ENCODE measurements around the gene CRELD2.

Gene CRELD2

DNA sequence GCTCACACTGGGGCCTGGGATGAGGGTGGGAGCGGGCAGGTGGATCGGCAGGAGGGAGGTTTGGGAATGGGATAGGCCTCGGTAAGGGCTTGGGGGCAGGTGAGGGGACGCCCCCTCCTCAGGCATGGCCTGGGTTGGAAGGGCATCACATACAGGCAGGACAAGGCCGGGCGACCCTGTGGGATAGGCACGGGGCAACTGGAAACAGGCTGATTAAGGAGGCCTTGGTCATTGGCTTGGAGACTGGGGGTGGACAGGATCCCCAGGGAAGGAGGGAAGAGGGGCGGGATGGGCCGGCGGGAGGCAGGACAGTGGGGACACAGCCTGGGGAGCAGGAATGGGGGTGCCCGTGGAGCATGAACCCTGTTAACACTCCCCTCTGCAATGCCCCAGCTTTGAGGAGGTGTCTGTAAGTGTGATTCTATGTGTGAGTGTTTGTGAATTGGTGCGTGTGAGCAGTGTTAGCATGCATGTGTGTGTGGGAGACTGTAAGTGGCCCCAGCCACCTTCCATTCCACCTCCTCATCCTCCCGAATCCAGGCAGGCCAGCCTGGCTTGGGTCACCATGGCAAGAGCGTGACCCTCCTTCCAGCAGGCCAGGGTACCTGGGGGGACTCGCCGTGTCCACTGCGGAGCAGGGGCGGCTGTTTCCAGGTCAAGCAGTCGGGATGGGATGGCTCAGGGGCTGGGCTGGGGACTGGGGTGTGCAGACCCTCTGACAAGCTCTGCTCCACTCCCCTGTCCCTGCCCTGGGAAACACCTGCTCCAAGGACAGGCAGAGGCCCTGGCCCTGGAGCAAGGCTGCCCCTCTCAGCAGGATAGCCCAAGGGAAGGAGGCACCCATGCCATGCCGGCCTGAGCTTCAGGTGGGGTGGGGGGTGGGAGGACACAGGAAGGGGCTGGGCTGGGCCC is 38.7 kb downstream of the CRELD2 start:
- DNase-seq (ENCODE audit: low spot score) = no peak

DNA sequence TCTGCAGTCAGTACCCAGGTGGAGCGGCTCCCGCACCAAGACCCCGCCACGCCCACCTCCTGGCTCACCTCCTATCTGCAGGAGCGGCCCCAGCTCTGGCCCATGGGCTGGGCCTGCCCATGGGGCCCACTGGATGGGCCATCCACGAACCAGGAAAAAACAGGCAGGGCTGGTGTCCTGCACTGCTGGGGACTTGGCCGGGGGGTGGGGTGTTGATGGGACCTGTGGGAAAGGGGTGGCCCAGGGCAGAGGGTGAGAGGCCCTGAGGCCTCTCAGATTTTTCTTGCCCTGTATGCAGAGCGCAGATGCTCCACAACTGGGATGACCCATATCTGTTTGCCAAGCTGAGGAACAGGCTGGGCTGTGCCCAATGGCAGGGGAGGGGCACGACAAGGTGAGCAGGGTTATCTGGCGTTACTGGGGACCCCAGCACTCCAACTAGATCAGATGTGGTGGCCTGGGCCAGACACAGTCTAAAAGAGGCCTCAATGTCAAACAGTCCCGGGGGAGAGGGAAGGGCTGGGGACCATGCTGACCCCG is 39.5 kb downstream of the CRELD2 start:
- DNase-seq (ENCODE audit: low spot score) = no peak

DNA sequence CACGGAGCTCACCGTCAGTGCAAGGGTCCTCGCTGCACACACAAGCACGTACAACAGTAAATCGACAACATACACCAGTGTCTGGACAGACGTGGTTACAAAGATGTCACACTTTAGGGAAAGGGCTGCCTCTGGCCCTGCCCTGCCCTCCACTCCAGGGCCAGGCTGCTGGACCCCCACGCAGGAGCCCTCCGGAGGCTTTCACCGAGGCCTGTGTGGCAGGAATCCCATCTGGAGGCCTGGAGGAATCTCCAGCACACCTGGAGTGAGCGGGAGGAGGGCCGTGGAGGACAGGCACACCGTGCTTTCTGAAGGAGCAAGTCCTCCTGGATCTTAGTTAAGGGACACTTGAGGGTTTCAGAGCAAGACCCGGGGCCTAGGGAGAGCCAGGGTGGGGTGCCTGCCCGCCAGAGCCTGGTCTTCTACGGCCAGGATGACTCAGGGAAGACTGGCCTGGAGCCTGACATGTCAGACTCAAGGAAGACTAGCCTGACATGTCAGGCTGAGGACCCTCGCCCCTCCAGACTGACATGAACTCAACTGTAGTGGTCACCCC is 40.0 kb downstream of the CRELD2 start:
- no peak for DNase-seq (ENCODE audit: low spot score)

DNA sequence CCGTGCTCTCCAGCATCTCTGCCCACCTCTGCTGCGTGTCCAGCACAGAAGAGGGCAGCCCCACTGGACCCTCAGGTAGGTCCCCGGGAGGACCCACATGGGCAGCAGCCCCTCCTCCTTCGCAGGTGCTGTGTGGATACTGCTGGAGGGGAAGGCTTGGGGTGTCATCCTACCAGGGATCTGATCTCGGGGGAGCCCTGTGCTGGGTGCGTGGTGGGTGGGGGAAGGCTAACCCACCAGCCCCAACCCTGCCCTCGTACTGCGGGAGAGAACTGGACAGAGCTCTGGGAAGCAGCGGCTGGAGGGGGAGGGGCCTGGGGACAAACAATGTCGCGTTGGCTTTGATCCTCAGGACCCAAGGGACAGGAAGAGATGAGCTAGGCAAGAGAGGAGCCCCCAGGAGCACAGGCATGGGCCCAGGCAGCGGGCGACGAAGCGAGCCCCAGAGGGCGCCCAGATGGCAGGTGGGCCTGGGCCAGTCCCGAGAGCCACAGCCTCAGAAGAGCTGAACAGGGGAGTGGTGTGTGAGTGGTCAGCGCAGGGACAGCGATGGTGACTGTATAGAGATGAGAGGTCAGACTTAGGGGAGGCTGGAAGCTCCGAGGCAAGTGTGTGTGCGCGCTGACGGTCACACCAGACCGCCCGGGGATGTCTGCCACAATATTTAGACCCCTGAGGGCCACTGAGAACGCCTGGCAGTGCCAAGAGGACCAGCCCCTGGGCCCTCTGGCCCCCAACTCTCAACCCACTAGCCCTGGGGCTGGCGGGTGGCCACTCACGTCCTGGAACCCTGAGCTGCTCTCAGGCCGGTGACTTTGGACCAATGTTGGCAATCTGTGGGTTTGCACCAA is 40.7 kb downstream of the CRELD2 start:
- DNase-seq (ENCODE audit: low spot score) = no peak

DNA sequence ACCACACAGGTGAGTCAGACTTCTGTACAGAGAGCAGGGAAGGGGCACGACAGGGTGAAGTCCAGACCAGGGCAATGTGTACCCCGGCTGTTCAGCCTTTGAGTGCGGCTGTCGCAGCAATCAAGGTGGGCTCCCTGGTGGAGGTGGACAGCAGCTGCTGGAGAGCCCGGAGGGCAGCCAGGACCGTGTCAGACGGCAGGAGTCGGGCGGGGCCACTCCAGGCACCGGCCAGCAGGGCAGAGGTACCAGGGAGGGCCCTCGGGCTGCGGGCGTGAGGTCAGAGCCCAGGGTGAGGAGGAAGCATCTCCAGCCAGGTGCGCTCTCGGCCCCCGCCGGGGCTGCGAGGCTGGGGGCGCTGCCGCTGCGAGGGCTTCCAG is 41.3 kb downstream of the CRELD2 start:
- no peak for DNase-seq (ENCODE audit: low spot score)

DNA sequence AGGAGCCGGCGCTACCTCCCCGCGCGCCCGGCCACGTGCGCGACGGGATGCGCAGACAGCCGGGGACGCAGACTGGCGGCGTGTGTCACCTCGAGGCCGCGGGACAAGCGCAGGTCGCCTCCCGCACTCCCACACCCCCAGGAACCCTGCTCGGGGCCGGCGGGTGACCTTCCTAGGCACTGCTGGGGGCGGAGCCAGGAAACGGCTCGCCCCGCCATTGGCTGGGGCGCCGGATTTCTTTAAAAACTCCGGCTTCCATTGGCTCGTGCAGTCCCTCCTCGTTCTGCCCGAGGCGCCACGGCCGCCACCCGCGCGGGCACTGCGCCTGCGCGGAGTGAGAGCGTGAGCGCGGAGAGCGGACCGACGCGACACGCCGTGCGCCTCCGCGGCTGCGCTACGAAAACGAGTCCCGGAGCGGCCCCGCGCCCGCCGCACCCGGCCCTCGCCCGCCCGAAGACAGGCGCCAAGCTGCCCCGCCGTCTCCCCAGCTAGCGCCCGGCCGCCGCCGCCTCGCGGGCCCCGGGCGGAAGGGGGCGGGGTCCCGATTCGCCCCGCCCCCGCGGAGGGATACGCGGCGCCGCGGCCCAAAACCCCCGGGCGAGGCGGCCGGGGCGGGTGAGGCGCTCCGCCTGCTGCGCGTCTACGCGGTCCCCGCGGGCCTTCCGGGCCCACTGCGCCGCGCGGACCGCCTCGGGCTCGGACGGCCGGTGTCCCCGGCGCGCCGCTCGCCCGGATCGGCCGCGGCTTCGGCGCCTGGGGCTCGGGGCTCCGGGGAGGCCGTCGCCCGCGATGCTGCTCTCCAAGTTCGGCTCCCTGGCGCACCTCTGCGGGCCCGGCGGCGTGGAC is 41.9 kb downstream of the CRELD2 start, which contains the start of gene PIM3:
Gene PIM3 (plus strand): TSS at position 614 of the 846 bp plus-strand sequence. CDS start 176 bp downstream, at position 790.
- peak; percentile 100 for DNase-seq (ENCODE audit: low spot score)

DNA sequence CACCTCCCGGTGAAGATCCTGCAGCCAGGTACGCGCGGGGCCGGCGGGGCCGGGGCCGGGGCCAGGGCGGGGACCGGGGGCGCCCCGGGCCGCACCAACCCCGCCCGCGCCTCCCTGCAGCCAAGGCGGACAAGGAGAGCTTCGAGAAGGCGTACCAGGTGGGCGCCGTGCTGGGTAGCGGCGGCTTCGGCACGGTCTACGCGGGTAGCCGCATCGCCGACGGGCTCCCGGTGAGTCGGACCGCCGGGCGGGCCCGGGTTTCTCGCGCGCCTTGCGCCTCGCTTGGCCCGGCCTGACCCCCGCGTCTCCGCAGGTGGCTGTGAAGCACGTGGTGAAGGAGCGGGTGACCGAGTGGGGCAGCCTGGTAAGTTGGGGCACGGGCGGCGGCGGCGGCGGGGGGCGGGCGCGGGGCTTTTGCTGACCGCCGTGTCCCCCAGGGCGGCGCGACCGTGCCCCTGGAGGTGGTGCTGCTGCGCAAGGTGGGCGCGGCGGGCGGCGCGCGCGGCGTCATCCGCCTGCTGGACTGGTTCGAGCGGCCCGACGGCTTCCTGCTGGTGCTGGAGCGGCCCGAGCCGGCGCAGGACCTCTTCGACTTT is 42.7 kb downstream of the CRELD2 start:
- no peak for DNase-seq (ENCODE audit: low spot score)

DNA sequence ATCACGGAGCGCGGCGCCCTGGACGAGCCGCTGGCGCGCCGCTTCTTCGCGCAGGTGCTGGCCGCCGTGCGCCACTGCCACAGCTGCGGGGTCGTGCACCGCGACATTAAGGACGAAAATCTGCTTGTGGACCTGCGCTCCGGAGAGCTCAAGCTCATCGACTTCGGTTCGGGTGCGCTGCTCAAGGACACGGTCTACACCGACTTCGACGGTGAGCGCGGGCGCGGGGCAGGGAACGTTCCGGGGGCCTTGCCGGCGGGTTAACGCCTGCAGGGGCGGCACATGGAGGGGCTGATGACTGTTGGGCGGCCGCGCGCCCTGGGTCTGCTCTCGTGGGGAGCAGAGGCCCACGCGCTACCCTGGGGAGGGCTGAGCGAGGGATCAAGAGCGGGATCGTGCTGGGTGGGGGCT is 43.2 kb downstream of the CRELD2 start:
- no peak for DNase-seq (ENCODE audit: low spot score)

DNA sequence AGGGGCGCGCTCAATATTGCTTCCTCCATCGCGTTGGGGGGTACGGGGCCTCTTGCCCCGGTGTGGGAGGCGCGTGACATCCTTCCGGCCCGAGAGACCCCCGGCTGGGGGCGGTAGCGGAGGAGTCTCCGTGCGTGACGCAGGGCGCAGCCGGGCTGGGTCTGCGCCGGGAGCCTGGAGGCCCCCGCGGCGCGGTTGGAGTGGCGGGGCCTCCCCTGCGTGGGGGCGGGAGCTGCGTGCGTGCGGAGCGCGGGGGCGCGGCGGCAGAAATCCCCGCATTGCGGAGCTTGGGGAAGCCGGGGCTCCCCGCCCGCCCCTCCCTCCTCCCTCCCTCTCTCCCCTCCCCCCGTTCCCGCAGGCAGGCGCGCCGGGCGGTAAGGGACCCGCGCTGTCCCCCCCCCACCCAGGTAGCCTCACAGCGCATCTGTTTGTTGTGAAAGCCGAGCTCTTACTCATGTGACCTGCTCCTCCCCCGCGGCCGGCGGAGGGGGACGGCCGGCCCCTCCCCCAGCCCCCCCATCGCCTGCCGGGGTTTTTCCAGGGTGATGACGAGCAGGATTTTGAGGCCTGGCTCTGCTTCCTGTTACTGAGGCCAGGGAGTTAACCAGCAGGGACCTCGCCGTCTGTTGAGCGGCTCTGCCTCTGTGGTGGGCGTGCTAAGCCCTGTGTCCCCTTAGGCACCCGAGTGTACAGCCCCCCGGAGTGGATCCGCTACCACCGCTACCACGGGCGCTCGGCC is 43.7 kb downstream of the CRELD2 start:
- DNase-seq (ENCODE audit: low spot score) = peak; percentile 98

DNA sequence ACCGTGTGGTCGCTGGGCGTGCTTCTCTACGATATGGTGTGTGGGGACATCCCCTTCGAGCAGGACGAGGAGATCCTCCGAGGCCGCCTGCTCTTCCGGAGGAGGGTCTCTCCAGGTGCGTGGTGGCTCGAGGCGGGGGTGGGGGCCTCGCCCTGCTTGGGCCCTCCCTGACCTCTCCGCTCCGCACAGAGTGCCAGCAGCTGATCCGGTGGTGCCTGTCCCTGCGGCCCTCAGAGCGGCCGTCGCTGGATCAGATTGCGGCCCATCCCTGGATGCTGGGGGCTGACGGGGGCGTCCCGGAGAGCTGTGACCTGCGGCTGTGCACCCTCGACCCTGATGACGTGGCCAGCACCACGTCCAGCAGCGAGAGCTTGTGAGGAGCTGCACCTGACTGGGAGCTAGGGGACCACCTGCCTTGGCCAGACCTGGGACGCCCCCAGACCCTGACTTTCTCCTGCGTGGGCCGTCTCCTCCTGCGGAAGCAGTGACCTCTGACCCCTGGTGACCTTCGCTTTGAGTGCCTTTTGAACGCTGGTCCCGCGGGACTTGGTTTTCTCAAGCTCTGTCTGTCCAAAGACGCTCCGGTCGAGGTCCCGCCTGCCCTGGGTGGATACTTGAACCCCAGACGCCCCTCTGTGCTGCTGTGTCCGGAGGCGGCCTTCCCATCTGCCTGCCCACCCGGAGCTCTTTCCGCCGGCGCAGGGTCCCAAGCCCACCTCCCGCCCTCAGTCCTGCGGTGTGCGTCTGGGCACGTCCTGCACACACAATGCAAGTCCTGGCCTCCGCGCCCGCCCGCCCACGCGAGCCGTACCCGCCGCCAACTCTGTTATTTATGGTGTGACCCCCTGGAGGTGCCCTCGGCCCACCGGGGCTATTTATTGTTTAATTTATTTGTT is 44.6 kb downstream of the CRELD2 start:
- DNase-seq (ENCODE audit: low spot score) = no peak

DNA sequence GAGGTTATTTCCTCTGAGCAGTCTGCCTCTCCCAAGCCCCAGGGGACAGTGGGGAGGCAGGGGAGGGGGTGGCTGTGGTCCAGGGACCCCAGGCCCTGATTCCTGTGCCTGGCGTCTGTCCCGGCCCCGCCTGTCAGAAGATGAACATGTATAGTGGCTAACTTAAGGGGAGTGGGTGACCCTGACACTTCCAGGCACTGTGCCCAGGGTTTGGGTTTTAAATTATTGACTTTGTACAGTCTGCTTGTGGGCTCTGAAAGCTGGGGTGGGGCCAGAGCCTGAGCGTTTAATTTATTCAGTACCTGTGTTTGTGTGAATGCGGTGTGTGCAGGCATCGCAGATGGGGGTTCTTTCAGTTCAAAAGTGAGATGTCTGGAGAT is 45.2 kb downstream of the CRELD2 start:
- no peak for DNase-seq (ENCODE audit: low spot score)

DNA sequence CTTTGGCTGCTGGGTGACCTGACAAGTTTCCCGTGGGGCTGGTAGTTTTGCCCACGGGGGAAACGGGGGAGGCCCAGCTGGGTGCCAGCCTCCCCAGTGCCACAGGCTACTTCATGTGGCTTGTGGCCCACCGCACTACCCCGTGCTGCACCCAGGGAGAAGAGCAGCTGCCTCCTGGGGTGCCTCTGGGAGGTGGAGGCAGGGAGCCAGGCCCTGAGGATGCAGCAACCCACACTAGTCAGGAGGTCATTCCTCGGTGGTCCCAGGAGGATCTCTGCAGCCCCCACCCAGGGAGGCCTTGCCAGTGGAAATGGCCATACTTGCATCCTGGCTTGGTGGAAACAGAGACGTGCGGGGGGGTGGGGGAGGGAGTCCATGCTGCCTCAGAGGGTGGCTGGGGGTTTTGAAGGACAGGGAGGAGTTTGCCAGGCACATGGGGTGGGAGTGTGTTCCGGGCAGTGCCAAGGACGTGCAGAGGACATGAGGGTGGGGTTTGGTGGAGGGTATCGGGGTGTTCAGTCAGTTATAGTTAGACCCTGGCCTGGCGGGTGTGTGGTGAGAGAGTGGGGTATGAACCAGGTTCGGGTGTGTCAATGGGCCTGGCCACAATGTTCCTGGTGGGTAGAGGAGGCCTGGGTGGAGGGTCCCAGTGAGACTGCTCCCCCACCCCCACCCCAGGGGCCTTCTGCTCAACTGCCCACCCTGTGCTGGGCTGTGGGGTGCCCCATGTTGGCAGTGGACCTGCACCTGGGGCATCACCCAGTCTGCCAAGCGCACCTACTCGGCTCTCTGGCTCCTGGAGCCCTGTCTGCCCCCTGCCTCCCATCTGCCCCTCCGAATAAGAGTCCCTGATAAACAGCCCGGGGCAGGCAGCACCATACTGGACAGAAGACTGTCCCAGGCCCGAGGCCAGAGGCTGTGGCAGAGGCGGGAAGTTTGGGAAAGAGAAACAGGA is 46.0 kb downstream of the CRELD2 start:
- no peak for DNase-seq (ENCODE audit: low spot score)

DNA sequence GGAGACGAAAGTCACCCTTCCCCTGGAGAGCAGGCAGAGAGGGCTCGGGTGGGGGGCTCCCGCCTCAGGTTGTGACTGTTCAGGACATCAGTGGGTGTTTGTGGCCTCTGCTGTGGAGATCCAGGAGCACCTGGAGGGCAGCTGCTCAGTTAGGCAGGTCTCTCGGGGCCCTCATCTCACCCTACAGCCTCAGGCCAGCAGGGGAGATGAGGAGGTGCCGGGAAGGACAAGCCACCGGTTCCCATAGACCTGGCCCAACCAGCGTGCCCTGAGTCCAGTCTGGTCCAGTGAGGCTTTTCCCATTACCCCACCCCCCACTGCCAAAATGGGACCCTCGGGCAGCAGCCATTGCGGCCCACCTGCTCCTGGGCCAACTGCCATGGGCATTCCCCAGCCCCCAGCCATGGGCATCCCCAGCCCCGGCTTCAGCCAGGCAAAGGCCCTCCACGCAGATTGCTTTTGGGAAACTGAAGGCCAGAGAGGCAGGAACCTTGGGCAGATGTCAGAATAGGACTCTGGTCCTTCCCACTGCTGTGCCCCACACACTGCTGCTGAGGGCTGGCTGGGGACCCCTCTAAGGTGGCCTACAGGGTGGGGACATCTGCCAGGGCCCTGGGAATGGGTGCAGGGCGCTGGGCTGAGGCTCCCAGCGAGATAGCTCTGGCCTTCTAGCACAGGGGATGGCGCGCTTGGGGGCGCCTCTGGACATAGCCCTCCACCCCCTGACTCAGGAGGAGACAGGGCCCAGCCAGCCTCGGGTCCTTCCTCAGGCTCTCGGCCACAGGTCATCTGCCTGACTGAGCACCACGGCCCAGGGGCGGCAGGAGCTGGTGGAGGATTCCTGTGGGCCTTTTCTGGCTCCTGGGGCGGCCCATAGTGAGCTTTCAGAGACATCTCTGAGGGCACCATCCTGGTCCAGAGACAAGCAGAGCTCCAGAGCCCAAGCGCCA is 46.9 kb downstream of the CRELD2 start:
- no peak for DNase-seq (ENCODE audit: low spot score)

DNA sequence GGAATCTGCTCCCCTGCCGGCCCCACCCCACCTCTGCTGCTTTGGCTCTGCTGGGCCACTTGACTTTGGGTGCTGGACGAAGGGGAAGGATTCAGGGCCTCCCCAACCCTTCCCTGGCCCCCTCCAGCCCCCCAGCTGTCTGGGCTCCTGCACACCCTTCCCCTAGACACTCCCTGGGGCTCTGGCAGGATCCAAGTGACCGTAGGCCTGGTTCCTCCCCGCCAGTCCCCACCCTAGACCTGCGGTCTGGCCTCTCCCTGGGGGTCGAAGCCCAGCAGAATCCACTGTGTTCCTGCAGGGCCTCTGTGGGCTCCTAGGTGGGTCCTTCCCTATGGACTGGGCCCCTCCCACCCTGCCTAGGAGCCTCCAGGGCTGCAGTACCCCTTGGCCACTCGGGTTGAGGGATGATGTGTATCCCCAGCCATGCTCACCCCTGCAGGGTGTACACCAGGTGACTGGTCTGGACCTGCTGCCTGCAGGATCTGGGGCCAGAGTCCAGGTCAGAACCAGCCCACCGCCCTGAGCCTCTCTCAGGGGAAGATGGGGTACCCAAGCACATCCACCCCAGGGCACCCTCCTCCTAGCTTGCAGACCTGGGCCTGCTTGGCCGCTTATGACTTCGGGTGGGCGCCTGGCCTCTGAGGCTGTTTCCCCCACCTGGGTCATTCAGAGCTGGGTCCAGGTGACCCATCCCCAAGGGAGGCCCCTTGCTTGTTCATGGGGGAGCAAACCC is 47.8 kb downstream of the CRELD2 start:
- DNase-seq (ENCODE audit: low spot score) = no peak

DNA sequence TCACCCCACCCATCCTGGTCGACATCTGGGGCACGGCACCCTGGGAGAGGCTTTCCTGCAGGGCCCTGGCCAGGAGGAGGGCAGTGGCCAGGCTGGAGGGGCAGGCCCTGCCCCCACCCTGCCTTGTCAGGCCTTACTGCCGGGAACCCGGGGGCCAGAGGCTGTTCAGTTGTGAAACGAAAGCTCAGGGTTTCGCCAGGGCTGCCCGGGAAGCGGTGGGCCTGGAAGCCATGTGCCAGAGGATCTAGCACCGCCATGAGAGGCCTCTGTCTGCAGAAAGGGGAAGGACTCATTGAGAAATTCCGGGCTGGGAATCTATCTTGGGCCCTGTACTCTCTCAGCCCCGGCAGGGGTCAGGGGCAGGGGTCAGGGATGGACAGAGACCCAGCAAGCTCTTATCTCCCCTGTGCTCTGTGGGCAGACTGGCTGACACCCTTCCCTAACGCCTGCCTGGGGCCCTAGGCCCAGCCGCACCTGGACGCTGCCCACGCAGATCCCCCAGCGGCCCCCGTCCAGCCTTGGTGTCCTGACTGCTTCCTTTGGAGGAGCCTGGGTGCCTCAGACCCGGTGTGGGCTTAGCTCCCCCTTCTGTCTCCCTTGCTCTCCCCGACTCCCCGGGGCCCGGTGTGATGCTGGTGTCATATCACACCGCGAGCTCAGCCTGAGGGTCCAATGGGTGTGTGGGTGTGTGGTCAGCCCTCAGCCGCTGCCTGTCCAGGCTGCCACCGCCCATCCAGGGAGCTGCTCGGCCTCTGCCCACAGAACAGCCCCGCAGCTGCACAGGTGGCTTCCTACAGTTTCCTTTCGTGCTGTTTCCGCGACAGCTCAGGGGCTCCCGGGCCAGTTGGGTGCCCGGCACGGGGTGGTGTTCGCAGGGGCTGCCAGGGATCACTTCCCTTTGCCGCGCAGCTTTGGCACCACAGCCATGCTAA is 48.6 kb downstream of the CRELD2 start:
- no peak for DNase-seq (ENCODE audit: low spot score)

Data from HuH-7 (cell line).